Stomach (tissue), 9 donors: ENCODE data around the gene MOB3B. TPM values are rescaled to one million over a fixed set of nuclear protein-coding genes. Genes with fewer than 3 reads are reported as not detected.

Experiments
- DNase-seq, 2 donors: peaks; one replicate each; pipeline versions ENCODE4 v3.0.0 to v3.0.0-alpha.2; 2013 to 2019
- H3K27ac ChIP-seq, 5 donors: fragments of 200-600 bp in 4 of 5; sonication (generic) in 4 of 5; one replicate each; pipeline ENCODE4 v1.5.1; 2013 to 2019; ENCODE audit warnings: mild to moderate bottlenecking in 1 of 5, moderate library complexity in 1 of 5
- H3K27me3 ChIP-seq, 3 donors: fragments of 200-600 bp; sonication (generic); one replicate each; pipeline ENCODE4 v1.5.1; 2017 to 2019; ENCODE audit warnings: mixed run types in 1 of 3
- H3K36me3 ChIP-seq, 4 donors: fragments of 200-600 bp; sonication (generic); 1 replicate in 3 of 4; 2 replicates in 1 of 4; pipeline ENCODE4 v1.5.1; 2016 to 2019
- H3K4me1 ChIP-seq, 4 donors: fragments of 200-600 bp; sonication (generic); one replicate each; pipeline ENCODE4 v1.5.1; 2016 to 2019
- H3K4me3 ChIP-seq, 4 donors: fragments of 200-600 bp; sonication (generic) in 3 of 4; one replicate each; pipeline ENCODE4 v1.5.1; 2016 to 2019; ENCODE audit warnings: mild to moderate bottlenecking in 1 of 4
- H3K9me3 ChIP-seq, 4 donors: fragments of 200-600 bp; sonication (generic); one replicate each; pipeline ENCODE4 v1.5.1; 2016 to 2019
- CTCF ChIP-seq, 7 experiments: fragments of 450-650 bp in 4 of 7; fragments of 200-600 bp in 3 of 7; sonication (generic) in 3 of 7; IDR thresholded peaks; one replicate each; pipeline ENCODE4 v1.5.1; 2016 to 2019; ENCODE audit warnings: antibody characterized with exemption in 7 of 7, control low read depth in 2 of 7, mild to moderate bottlenecking in 1 of 7
- EP300 ChIP-seq: sonication (generic); formaldehyde crosslinking; IDR thresholded peaks from one replicate; pipeline ENCODE4 v1.6.1; 2017; ENCODE audit warnings: antibody characterized with exemption
- POLR2A ChIP-seq, 4 donors: fragments of 450-650 bp; IDR thresholded peaks; one replicate each; pipeline ENCODE4 v1.6.1; 2016; ENCODE audit warnings: antibody characterized with exemption in 4 of 4, control low read depth in 2 of 4, mild to moderate bottlenecking in 1 of 4, moderate library complexity in 1 of 4
- POLR2AphosphoS5 ChIP-seq, 3 donors: sonication (generic); formaldehyde crosslinking; IDR thresholded peaks; one replicate each; pipeline ENCODE4 v1.6.1; 2016; ENCODE audit warnings: antibody characterized with exemption in 3 of 3
- WGBS, 5 donors: extraction: QIAGEN DNeasy Blood & Tissue Kit in 3 of 5; methylation state at CpG; one replicate each; pipeline versions ENCODE4 v1.1.5 to v1.1.7; 2013 to 2018; 5-methylcytosine and 5-hydroxymethylcytosine counted together
- intact Hi-C: fragments of 100-400 bp; cut with DNase I; formaldehyde crosslinking; loops from one replicate; pipeline ENCODE4 v1.15.1; 2023; ENCODE audit warnings: low total_unique reads
- polyA plus RNA-seq, 3 donors: library from polyadenylated mRNA; stranded (reverse); fragments of 200-250 nt; gene quantifications; one replicate each; pipeline ENCODE4 v1.2.3, GENCODE V29; 2013
- total RNA-seq, 5 donors: library from RNA; depleted of rRNA; stranded (reverse); fragments of >200 nt; gene quantifications; one replicate each; pipeline versions ENCODE4 v1.1.0 to v1.2.3, GENCODE V29; 2014 to 2016
- donor health status: healthy with polysubstance abuse.
- donor health status: Bipolar disorder and iron deficiency.
- donor health status: healthy.

Gene MOB3B
- total and polyA plus RNA-seq, 8 donors, result 4.0 to 32.7 (median 9.7) TPM

GRCh38 chr9:27391040-27391895 lies 138.3 kb downstream of the MOB3B start:
- Histone ChIP-seq H3K27ac (no peak overlapping the region), H3K4me1 (peaks cover 13 to 59% (median 33%) of the 10 kb centered on the region in 4 donors), H3K36me3 (no peaks in the 10 kb centered on the region), H3K4me3 (no peak overlapping the region), H3K27me3 (no peaks in the 10 kb centered on the region), H3K9me3 (no peaks in the 10 kb centered on the region)
- intact Hi-C loops, result no loop called here
- TF ChIP-seq POLR2A (IDR thresholded peaks at IDR 0.05) (no peak), EP300 (no peak), POLR2AphosphoS5 (IDR thresholded peaks at IDR 0.05) (no peak), CTCF (IDR thresholded peaks at IDR 0.05) (no peak)
- no peak for DNase-seq
- WGBS, 5 donors, result 72 to 82% (median 75%) methylated on average over 9 of the region's 9 CpGs

DNA sequence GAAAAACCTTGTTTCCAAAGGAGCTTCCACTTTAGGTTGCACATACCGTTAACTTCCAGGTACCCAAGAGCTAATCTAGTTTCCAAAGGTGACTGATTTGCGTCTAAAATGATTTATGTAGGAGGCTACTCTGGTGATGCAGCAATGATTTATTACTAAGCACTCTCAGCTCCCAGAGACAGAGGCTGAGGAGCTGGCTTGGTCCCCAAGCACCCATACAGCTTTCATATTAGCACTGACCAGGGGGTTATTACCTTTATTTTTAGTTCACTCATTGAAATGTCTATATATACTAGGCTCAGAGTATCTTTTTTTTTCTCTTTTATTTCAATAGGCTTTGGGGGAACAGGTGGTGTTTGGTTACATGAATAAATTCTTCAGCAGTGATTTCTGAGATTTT lies 141.5 kb downstream of the MOB3B start:
- WGBS, 5 donors, result 56 to 72% (median 67%) methylated on average over 2 of the region's 2 CpGs
- no peak overlapping the region for H3K4me3 ChIP-seq
- peaks cover 21 to 61% (median 44%) of the 10 kb centered on the region in 4 donors for H3K4me1 ChIP-seq
- no peak for DNase-seq
- no peaks in the 10 kb centered on the region for H3K9me3 ChIP-seq
- TF ChIP-seq POLR2AphosphoS5 (IDR thresholded peaks at IDR 0.05), result no peak
- no peak for TF ChIP-seq EP300
- TF ChIP-seq CTCF (IDR thresholded peaks at IDR 0.05), result no peak
- TF ChIP-seq POLR2A (IDR thresholded peaks at IDR 0.05), result no peak
- H3K27me3 ChIP-seq, result no peaks in the 10 kb centered on the region
- no peak overlapping the region for H3K27ac ChIP-seq
- intact Hi-C loops, result no loop called here
- H3K36me3 ChIP-seq, result no peaks in the 10 kb centered on the region

DNA sequence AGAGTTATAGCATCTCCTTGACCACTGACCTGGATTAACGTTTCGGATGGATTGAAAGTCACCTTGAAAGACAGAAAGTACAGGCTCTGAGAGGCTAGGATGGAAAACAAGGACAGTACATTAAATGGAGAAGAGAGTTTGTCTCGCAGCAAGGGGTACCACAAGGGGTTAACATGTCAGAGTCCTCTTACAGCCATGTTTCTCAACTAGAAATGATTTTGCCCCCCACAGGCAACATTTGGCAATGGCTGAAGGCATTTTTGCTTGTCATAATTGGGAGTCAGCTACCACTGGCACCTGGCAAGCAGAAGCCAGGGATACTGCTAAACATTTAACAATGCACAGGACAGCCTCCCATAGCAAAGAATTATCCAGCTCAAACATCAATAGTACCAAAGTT lies 141.9 kb downstream of the MOB3B start:
- no peaks in the 10 kb centered on the region for H3K27me3 ChIP-seq
- TF ChIP-seq CTCF (IDR thresholded peaks at IDR 0.05) (no peak), POLR2AphosphoS5 (IDR thresholded peaks at IDR 0.05) (no peak), POLR2A (IDR thresholded peaks at IDR 0.05) (no peak), EP300 (no peak)
- intact Hi-C loops, result no loop called here
- DNase-seq, result no peak
- no peaks in the 10 kb centered on the region for H3K36me3 ChIP-seq
- H3K4me1 ChIP-seq, result peaks cover 25 to 61% (median 43%) of the 10 kb centered on the region in 4 donors
- WGBS, 5 donors, result 68 to 81% (median 71%) methylated on average over 3 of the region's 3 CpGs
- H3K27ac ChIP-seq, result no peak overlapping the region
- no peaks in the 10 kb centered on the region for H3K9me3 ChIP-seq
- no peak overlapping the region for H3K4me3 ChIP-seq

DNA sequence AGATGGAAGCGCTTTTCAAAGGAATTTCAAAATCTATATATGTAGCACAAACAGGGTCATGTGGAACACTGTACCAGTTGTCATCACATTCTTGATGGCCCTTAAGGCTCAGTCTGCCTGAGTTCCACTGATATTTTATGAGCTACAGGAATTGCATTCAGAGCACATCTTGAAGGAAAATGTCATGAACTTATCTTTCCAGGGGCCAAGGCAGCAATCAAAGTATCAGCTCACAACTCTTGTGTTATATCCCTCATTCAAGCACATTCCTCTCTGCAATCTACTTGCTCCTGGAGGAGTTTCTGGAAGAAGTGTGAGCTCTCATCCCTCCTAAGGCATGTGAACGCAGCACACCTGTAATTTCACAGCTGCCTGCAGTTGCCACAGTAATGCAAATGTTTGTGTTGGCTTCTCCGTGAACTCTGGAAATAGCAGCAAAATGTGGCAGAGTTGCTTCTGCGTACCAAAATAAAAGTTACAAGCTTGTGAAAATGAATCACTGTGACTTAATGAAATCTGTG lies 143.0 kb downstream of the MOB3B start:
- Histone ChIP-seq H3K9me3 (no peaks in the 10 kb centered on the region), H3K4me3 (no peak overlapping the region), H3K27ac (peak overlapping the region in 1 of 5 donors; percentile 15), H3K4me1 (peaks cover 27 to 70% (median 47%) of the 10 kb centered on the region in 4 donors), H3K36me3 (no peaks in the 10 kb centered on the region), H3K27me3 (no peaks in the 10 kb centered on the region)
- intact Hi-C loops, result no loop called here
- TF ChIP-seq POLR2A (IDR thresholded peaks at IDR 0.05), result no peak
- TF ChIP-seq CTCF (IDR thresholded peaks at IDR 0.05), result no peak
- no peak for TF ChIP-seq EP300
- TF ChIP-seq POLR2AphosphoS5 (IDR thresholded peaks at IDR 0.05), result no peak
- WGBS, 5 donors, result 48 to 67% (median 57%) methylated on average over 4 of the region's 4 CpGs
- DNase-seq, result peak in 1 of 2 donors; percentile 73
